ENCODE results near the gene TNFRSF17.

The TNFRSF17 gene

GRCh38 chr16:12017558-12017957, 52.5 kb downstream of the TNFRSF17 start:
- no peak overlapping the region for H3K27ac ChIP-seq
- no peak for TF ChIP-seq CTCF (conservative IDR thresholded peaks at IDR 0.05)

Data from VCaP (cell line).